GDM1 (cell line): Measurements from ENCODE around the gene NDUFS6.
"Not testable (repeated sequence)": the region's sequence is repeated elsewhere in the genome, so short reads cannot be mapped to it uniquely, and the experiment has no call there.

ENCODE experiments used
- DNase-seq: peaks from one replicate; lab custom pipeline; 2025; lab: John Stamatoyannopoulos, UW

The NDUFS6 gene

GRCh38 chr5:1834022-1834551 lies 32.9 kb downstream of the NDUFS6 start:
- DNase-seq: no peak

DNA sequence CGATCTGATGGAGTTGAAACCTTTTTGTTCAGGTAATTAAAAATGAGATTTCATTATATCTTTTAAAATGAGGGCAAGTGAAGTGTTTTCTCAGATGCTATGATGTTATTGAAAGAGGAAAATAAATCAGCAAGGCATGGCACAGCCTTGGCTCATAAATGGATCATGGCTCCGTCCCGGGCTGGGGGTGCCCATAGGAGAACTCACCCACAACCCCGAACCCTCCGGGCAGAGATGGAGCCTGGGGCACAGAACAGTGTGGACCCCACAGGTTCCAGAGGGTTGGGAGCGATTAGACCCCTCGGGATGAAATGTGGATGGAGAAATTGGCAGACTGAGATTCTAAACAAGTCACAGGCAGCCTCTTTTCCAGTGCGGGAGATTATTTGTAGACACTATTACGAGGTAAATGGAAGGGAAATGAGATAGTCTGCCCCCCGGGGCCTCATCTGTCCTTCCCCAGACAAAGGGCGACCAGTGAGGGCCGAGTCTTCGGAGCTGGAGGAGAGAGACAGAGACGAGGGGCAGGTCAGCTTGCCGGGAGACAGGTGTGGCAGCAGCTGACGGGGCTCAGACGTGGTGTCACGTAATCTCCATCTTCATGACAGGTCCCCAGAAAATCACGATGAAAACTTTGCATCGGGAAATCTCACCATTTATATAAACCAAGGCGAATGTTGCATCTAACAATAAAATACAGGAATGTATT lies 33.7 kb downstream of the NDUFS6 start:
- DNase-seq: no peak

DNA sequence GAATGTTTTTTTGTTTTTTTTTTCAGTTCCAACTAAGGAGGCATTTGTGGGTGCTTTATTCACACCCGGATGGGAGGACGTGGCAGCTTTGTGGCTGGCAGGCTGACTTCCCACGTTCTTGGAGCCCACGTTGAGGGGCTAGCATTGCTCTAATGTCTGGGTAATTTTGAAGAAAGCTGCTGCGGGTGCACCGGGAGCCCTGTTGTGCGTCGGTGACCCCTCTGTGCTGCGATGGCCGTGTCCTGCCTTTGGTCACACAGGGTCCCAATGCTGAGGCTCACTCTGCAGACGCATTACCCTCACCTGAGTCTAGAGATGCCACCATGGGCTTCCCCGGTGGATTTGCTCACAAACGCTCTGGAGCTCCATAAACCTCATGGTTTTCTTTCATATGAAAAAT lies 34.2 kb downstream of the NDUFS6 start:
- DNase-seq: no peak

GRCh38 chr5:1836176-1836890 lies 35.1 kb downstream of the NDUFS6 start:
- no peak for DNase-seq

GRCh38 chr5:1836891-1837880 lies 36.0 kb downstream of the NDUFS6 start:
- no peak for DNase-seq

GRCh38 chr5:1838013-1838412 lies 36.8 kb downstream of the NDUFS6 start:
- no peak for DNase-seq

- no peak for DNase-seq
These were observed 38.9 kb downstream of the NDUFS6 start for GRCh38 chr5:1840071-1840547.

- no peak for DNase-seq
These were observed 39.7 kb downstream of the NDUFS6 start for GRCh38 chr5:1840741-1841521.

- DNase-seq: no peak
These were observed 41.0 kb downstream of the NDUFS6 start for GRCh38 chr5:1842004-1842819.

DNA sequence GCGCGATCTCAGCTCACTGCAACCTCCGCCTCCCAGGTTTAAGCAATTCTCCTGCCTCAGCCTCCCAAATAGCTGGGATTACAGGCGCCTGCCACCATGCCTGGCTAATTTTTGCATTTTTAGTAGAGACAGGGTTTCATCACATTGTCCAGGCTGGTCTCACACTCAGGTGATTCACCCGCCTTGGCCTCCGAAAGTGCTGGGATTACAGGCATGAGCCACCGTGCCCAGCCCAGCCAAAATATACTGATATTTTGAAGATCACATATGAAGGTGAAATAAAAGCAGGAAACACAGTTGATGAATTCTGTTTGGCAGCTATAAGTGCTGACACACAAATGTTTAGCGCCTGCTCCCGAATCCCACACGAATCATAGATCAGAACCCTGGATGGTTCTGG lies 42.6 kb downstream of the NDUFS6 start:
- DNase-seq: not testable (repeated sequence)

DNA sequence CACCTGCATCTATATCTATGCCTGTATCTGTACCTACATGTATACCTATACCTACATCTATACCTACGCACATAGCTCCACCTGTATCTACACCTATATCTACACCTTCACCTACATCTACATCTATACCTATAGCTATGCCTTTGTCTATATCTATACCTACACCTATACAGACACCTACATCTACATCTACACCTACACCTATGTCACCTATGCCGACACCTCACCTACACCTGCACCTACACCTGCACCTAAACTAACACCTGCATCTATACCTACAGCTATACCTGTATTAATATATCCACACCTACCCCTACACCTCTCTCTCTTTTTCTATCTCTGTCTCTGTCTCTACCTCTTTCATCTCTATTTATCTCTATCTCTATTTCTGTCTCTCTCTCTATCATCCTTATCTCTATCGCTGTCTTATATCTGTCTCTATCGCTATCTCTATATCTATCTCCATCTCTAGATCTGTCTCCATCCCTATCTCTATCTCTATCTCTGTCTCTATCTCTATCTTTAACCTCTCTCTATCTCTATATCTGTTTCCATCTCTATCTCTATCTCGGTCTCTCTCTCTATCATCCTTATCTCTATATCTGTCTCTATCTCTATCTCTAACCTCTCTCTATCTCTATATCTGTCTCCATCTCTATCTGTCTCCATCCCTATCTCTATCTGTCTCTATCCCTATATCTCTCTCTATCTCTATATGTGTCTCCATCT lies 43.7 kb downstream of the NDUFS6 start:
- DNase-seq: no peak

DNA sequence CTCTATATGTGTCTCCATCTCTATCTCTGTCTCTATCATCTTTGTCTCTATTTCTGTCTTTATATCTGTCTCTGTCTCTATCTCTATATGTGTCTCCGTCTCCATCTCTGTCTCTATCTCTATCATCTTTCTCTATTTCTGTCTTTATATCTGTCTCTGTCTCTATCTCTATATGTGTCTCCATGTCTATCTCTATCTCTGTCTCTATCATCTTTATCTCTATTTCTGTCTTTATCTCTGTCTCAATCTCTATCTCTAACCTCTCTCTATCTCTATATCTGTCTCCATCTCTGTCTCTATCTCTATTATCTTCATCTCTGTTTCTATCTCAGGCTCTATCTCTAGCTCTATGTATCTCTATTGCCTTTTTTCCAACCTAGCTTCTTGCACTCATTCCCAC lies 44.5 kb downstream of the NDUFS6 start:
- no peak for DNase-seq

DNA sequence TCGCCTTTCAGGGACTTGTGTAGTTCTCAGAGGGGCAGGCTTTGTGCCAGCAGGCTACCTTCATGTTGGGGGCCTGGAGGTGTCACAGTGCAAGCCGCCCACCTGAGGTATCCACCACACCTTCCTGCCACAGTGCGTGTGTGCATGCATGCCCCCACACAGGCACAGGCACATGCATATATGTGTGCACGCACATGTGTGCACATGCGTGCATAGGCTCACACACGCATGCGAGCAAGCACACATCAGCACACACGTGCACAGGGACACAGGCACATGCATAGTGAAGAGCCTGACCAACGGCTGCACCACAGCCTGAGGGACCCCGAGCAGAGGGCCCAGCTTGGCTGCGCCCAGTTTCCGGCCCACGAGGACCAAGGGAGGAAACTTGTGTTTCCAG lies 45.4 kb downstream of the NDUFS6 start:
- DNase-seq: no peak

DNA sequence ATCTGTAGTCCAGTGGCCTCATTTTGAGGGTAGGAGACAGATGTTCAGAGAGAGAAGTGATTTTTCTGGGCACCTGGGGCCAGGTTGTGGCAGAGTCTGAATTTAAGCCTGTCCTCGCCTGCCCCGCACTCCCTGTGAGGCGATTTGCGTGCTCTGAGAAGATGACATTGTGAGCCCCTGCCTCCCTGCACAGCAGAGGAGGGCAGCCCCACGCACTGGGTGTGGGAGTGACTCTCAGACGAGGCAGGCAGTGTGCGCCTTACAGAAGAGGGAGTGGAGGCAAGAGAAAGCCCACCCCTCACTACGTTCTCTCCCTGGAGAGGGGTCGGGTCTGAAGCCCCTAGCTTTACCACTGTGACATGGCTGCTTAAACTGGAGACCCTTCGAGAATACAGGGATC lies 45.8 kb downstream of the NDUFS6 start:
- DNase-seq: no peak

DNA sequence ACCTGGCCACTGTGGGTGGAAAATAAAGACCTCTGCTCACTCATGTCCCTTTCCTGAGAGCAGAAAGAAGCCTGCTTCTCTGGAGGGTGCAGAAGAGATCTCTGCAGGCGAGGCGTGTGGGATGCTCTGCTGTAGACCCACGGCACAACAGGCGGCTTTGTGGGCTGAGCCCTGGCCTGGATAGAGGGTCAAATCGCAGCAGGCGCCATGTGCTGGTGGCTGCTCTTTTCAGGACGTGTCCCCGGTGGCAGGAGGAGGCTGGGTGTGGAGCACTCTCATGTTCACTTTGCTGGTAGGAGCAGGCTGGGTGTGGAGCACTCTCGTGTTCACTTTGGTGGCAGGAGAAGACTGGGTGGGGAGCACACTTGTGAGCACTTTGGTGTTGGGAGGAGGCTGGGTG lies 46.4 kb downstream of the NDUFS6 start:
- no peak for DNase-seq

- DNase-seq: no peak
These were observed 49.3 kb downstream of the NDUFS6 start for GRCh38 chr5:1850324-1851154.

DNA sequence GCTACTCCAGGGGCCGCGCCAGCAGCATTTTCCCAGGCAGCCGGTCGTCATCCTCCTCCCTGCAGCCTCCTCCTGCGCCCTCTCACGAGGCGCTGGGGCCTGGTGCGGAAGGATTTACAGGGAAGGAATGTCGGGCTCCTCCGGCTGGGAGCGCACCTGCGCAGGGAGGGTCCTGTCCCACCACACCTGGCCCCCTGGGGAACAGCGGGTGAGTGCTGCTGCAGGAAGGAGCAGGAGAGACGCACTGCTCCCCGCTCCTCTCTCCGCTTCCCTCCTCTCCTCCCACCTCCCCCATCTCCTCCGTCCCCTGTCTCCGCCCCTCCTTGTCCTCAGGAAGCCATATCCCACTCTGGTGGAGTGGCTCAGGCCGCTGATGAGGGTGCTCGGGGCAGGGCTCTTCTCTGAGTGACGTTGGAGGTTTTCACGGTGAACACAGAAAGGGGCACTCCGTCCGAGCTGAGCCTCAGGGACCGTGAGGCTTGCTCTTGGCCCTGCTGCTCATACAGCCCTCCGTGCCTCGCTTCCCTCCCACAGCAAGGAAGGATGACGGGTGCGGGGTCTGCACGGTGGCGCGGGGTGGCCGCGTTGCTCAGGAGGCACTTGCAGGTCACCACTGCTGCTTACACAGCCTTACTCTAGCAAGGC lies 50.2 kb downstream of the NDUFS6 start:
- no peak for DNase-seq

- no peak for DNase-seq
These were observed 51.2 kb downstream of the NDUFS6 start for GRCh38 chr5:1852324-1852947.
